Measurements from ENCODE around the gene CD9. TPM values are rescaled to one million over a fixed set of nuclear protein-coding genes. Genes with fewer than 3 reads are reported as not detected.

The CD9 gene
- total RNA-seq, 6 experiments from 2014 or later, result 43.2 to 72.6 (median 46.4) TPM

- no peaks in the 10 kb centered on the region for H3K9me3 Mint-ChIP-seq
- no peak overlapping the region for H3K4me3 Mint-ChIP-seq
- H3K4me1 Mint-ChIP-seq (ENCODE audit: low read depth), result peaks cover 4% of the 10 kb centered on the region; the same call in 1 of the 2 replicates
- DNase-seq, result no peak
- H3K27me3 Mint-ChIP-seq (ENCODE audit: insufficient read depth), result peaks cover 2% of the 10 kb centered on the region; the same call in 1 of the 2 replicates
- no peak for TF ChIP-seq CTCF (IDR thresholded peaks at IDR 0.05)
- peaks cover 11% of the 10 kb centered on the region; the same call in 1 of the 2 replicates for H3K36me3 Mint-ChIP-seq (ENCODE audit: low read depth)
- H3K27ac Mint-ChIP-seq, result no peak overlapping the region
Measured at GRCh38 chr12:6237830-6238229, 37.6 kb downstream of the CD9 start.

DNA sequence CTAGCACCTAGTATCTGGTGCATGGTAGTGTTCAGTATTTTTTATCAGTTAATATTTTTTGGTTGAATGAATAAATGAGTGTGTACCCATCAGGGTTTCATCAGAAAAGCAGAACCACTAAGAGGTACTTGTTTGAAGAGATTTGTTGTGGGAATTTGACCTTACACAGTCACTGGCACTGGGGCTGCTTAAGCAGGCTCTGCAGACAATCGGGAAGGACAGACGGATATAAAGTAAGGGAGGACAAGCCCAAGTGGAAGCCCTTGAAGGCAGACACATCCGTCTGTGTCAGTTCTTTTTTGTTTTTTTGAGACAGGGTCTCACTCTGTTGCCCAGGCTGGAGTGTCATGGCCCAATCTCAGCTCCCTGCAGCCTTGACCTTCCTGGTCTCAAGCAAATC, 38.7 kb downstream of the CD9 start:
- Mint-ChIP-seq H3K4me3 (no peak overlapping the region), H3K9me3 (no peaks in the 10 kb centered on the region), H3K4me1 (ENCODE audit: low read depth) (peaks cover 3% of the 10 kb centered on the region; the same call in 1 of the 2 replicates), H3K27me3 (ENCODE audit: insufficient read depth) (peaks cover 2% of the 10 kb centered on the region; the same call in 1 of the 2 replicates), H3K27ac (no peak overlapping the region), H3K36me3 (ENCODE audit: low read depth) (peaks cover 11% of the 10 kb centered on the region; the same call in 1 of the 2 replicates)
- DNase-seq, result no peak
- TF ChIP-seq CTCF (IDR thresholded peaks at IDR 0.05), result no peak

DNA sequence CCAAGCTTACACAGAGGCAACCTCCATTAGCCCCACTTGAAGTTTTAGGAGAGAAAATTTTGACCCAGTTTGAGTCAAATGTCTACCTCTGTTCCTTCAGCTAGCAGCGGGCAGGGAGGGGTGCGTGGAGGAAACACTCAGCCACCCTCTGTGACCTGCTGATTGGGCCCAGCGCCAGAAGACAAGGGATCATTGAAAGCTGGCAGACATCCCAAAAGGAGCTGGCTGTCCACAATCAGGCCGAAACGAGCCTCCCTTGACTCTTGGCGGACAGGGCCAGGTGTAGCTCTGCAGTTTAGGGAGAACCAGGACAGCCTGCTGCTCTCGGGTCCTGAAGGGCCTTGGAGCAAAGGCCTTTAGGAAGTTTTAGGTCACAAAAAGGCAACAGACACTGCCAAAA, 41.3 kb downstream of the CD9 start:
- H3K36me3 Mint-ChIP-seq (ENCODE audit: low read depth), result peaks cover 5% of the 10 kb centered on the region; the same call in 1 of the 2 replicates
- H3K9me3 Mint-ChIP-seq, result peaks cover 11% of the 10 kb centered on the region
- no peak overlapping the region for H3K27ac Mint-ChIP-seq

DNA sequence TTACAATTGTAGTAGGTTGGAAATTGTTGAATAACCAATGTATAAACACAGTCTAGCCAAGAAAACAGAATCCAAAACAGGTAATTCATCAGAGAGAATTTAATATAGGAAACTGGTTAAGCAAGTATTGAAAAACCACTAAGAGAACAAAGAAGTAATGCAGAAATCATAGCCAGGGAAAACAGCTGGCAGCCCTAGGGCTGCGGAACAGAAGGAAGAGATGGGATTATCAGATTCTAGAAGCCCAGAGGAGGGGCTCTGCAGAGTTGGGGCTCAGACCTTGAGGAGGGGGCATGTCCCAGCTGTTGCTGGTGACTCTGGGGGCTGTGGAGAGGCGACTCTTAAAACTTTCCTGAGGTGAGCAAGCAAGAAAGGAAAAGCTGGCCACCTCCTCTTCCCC, 49.4 kb downstream of the CD9 start:
- DNase-seq, result no peak
- TF ChIP-seq CTCF (IDR thresholded peaks at IDR 0.05), result no peak
- H3K27ac Mint-ChIP-seq, result no peak overlapping the region
- peaks cover 35% of the 10 kb centered on the region for H3K27me3 Mint-ChIP-seq (ENCODE audit: insufficient read depth)
- H3K36me3 Mint-ChIP-seq (ENCODE audit: low read depth), result no peaks in the 10 kb centered on the region
- peaks cover 11% of the 10 kb centered on the region for H3K9me3 Mint-ChIP-seq
- no peak overlapping the region for H3K4me3 Mint-ChIP-seq
- H3K4me1 Mint-ChIP-seq (ENCODE audit: low read depth), result no peaks in the 10 kb centered on the region

More for the DNA sequence above, 41.3 kb downstream of the CD9 start:
- no peaks in the 10 kb centered on the region for H3K4me1 Mint-ChIP-seq (ENCODE audit: low read depth)
- no peak overlapping the region for H3K4me3 Mint-ChIP-seq
- DNase-seq, result no peak
- peaks cover 13% of the 10 kb centered on the region for H3K27me3 Mint-ChIP-seq (ENCODE audit: insufficient read depth)
- no peak for TF ChIP-seq CTCF (IDR thresholded peaks at IDR 0.05)

DNA sequence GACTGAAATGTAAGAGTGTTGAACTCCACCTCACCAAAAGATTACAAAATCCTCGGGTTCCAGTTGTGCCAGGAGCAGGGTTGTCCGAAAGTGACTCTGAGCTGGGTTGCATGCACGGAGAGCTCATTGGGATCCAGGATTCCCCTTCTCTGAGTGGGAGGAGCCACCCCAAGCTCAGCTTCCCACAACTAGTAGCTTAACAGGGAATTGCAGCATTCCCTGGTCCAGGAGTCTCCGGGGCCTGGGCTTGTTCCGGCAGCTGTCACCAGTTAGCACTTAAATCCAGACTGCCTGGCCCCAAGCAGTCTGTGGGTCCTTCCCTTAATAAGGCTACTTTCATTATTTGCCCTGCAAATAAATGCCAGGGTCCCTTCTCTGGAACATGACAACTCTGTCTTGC, 50.1 kb downstream of the CD9 start:
- no peak for TF ChIP-seq CTCF (IDR thresholded peaks at IDR 0.05)
- Mint-ChIP-seq H3K4me3 (no peak overlapping the region), H3K27ac (no peak overlapping the region), H3K9me3 (peaks cover 3% of the 10 kb centered on the region; the same call in 1 of the 2 replicates), H3K36me3 (ENCODE audit: low read depth) (no peaks in the 10 kb centered on the region), H3K4me1 (ENCODE audit: low read depth) (no peaks in the 10 kb centered on the region), H3K27me3 (ENCODE audit: insufficient read depth) (peaks cover 29% of the 10 kb centered on the region)
- no peak for DNase-seq

- Mint-ChIP-seq H3K4me3 (no peak overlapping the region), H3K9me3 (peaks cover 4% of the 10 kb centered on the region), H3K27ac (no peak overlapping the region), H3K36me3 (ENCODE audit: low read depth) (peaks cover 7% of the 10 kb centered on the region; the same call in 1 of the 2 replicates), H3K4me1 (ENCODE audit: low read depth) (no peaks in the 10 kb centered on the region), H3K27me3 (ENCODE audit: insufficient read depth) (peaks cover 25% of the 10 kb centered on the region)
- DNase-seq, result no peak
- no peak for TF ChIP-seq CTCF (IDR thresholded peaks at IDR 0.05)
Measured at GRCh38 chr12:6253278-6253677, 53.1 kb downstream of the CD9 start.
